ENCODE results near the gene RICTOR. TPM values are rescaled to one million over a fixed set of nuclear protein-coding genes. Genes with fewer than 3 reads are reported as not detected.

The RICTOR gene
- polyA plus RNA-seq, 2 of the 4 experiments (the other 2 are of a cell fraction): 6.5 to 28.5 TPM

GRCh38 chr5:38906503-38906902 is 167.7 kb downstream of the RICTOR start:
- FAIRE-seq (no peak), ATAC-seq (no peak)
- POLR2A ChIA-PET: no interaction called here

GRCh38 chr5:38905516-38905915 is 168.7 kb downstream of the RICTOR start:
- no peak overlapping the region for H3K27ac ChIP-seq
- ATAC-seq (no peak), FAIRE-seq (no peak), DNase-seq (ENCODE audit: low read depth in 1 of 2, low spot score in 1 of 2) (no peak)
- no peaks in the 10 kb centered on the region for H3K4me1 ChIP-seq
- POLR2A ChIA-PET: no interaction called here
- 97% methylated on average over 4 of the region's 4 CpGs for WGBS (ENCODE audit: missing lambda C conversion rate)
- TF ChIP-seq GATA3 (IDR thresholded peaks at IDR 0.05; ENCODE audit: borderline replicate concordance) (no peak), MYC (IDR thresholded peaks at IDR 0.05; ENCODE audit: borderline replicate concordance, low read length) (no peak), POLR2AphosphoS2 (conservative IDR thresholded peaks at IDR 0.05; ENCODE audit: low read length) (no peak), RAD21 (conservative IDR thresholded peaks at IDR 0.05 in 1 of 2, IDR thresholded peaks at IDR 0.05 in 1 of 2) (no peak), ZFP36 (IDR thresholded peaks at IDR 0.05; ENCODE audit: borderline replicate concordance, partially characterized antibody) (no peak), HOXB13 (CRISPR knock-in tag; IDR thresholded peaks at IDR 0.05; ENCODE audit: low read depth) (no peak), JUNB (IDR thresholded peaks at IDR 0.05) (no peak), RFX5 (IDR thresholded peaks at IDR 0.05) (no peak), ZC3H11A (IDR thresholded peaks at IDR 0.05) (no peak), CEBPB (IDR thresholded peaks at IDR 0.05) (no peak), CTCF (IDR thresholded peaks at IDR 0.05) (no peak)
- TF ChIP-seq, protein P1, sequence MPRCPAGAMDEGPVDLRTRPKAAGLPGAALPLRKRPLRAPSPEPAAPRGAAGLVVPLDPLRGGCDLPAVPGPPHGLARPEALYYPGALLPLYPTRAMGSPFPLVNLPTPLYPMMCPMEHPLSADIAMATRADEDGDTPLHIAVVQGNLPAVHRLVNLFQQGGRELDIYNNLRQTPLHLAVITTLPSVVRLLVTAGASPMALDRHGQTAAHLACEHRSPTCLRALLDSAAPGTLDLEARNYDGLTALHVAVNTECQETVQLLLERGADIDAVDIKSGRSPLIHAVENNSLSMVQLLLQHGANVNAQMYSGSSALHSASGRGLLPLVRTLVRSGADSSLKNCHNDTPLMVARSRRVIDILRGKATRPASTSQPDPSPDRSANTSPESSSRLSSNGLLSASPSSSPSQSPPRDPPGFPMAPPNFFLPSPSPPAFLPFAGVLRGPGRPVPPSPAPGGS (IDR thresholded peaks at IDR 0.05): no peak
- no peak overlapping the region for H3K4me2 ChIP-seq
- CTCF ChIA-PET: interaction anchor here (1.1 kb wide), 1 partner anchor 697 kb away, joined by 3 read pairs; no protein-coding TSS in a partner anchor
- no peak overlapping the region for H3K4me3 ChIP-seq
- H3K9me3 ChIP-seq: peaks cover 20% of the 10 kb centered on the region

More at GRCh38 chr5:38906503-38906902, 167.7 kb downstream of the RICTOR start:
- peak; percentile 90 for TF ChIP-seq MAFK (IDR thresholded peaks at IDR 0.05; ENCODE audit: partially characterized antibody)
- TF ChIP-seq E2F6 (IDR thresholded peaks at IDR 0.05; ENCODE audit: borderline replicate concordance, low read depth): no peak
- no peak for DNase-seq (ENCODE audit: low read depth in 1 of 2, low spot score in 1 of 2)
- Histone ChIP-seq H3K4me1 (no peaks in the 10 kb centered on the region), H3K9me3 (peaks cover 27% of the 10 kb centered on the region), H3K4me3 (no peak overlapping the region), H3K4me2 (no peak overlapping the region), H3K27ac (no peak overlapping the region)
- CTCF ChIA-PET: interaction anchor here (1.3 kb wide), 1 partner anchor 16 kb away, joined by 7 read pairs; no protein-coding TSS in a partner anchor

DNA sequence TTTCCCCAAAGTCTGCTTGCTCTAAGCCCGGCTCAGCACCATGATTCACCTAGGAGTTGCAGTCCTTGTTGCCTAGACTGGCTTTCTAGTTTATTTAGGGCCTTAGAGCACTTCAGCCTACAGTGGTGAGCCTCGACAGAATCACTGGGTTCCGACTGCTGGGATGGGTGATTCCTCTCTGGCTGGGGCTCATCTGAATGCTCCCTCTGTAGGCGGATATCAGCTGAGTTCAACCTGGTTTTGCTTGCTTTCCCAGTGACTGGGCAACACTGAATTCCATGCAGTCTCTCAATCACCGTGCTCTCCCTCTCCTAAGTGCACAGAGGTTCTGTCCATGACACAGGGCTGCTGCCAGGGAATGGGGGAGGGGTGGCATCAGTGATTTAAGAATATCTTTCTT is 174.3 kb downstream of the RICTOR start:
- H3K27ac ChIP-seq: no peak overlapping the region
- no peak overlapping the region for H3K4me2 ChIP-seq
- no peaks in the 10 kb centered on the region for H3K4me1 ChIP-seq
- H3K9me3 ChIP-seq: peaks cover 12% of the 10 kb centered on the region; the same call in 2 of the 3 replicates
- WGBS (ENCODE audit: missing lambda C conversion rate): 93% methylated on average over 5 of the region's 5 CpGs
- CTCF ChIA-PET: interaction anchor here (0.6 kb wide), 1 partner anchor 82 kb away, joined by 3 read pairs; no protein-coding TSS in a partner anchor
- no peak overlapping the region for H3K4me3 ChIP-seq
- POLR2A ChIA-PET: no interaction called here
- ATAC-seq: peak; percentile 22 to 40; a peak in 2 of 6 replicates
- no peak for FAIRE-seq
- no peak for TF ChIP-seq EHF (CRISPR knock-in tag; IDR thresholded peaks at IDR 0.05)
- TF ChIP-seq JUN (IDR thresholded peaks at IDR 0.05): no peak
- TF ChIP-seq RARB (CRISPR knock-in tag; IDR thresholded peaks at IDR 0.05): no peak
- no peak for TF ChIP-seq TFCP2L1 (CRISPR knock-in tag; IDR thresholded peaks at IDR 0.05)
- TF ChIP-seq MAFK (IDR thresholded peaks at IDR 0.05; ENCODE audit: partially characterized antibody): no peak
- DNase-seq (ENCODE audit: low read depth in 1 of 2, low spot score in 1 of 2): no peak

DNA sequence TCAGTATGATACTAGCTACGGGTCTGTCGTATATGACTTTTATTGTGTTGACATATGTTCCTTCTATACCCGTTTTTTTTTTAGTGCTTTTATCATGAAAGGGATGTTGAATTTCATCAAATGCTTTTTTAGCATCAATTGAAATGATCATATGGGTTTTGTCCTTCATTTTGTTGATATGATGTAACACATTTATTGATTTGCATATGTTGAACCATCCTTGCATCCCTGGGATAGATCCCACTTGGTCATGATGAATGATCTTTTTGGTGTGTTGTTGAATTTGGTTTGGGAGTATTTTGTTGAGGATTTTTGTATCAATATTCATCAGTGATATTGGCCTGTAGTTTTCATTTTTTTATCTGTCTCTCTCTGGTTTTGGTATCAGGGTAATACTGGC is 177.4 kb downstream of the RICTOR start:
- Histone ChIP-seq H3K9me3 (peaks cover 28% of the 10 kb centered on the region), H3K27ac (no peak overlapping the region), H3K4me3 (no peak overlapping the region), H3K4me1 (no peaks in the 10 kb centered on the region), H3K4me2 (no peak overlapping the region)
- ATAC-seq (no peak), DNase-seq (ENCODE audit: low read depth in 1 of 2, low spot score in 1 of 2) (no peak), FAIRE-seq (no peak)
- WGBS (ENCODE audit: missing lambda C conversion rate): 75% methylated on average over 3 of the region's 3 CpGs
- ChIA-PET CTCF (no interaction called here), POLR2A (no interaction called here)
- TF ChIP-seq POLR2A (IDR thresholded peaks at IDR 0.05; ENCODE audit: low read length) (no peak), CBX2 (IDR thresholded peaks at IDR 0.05; ENCODE audit: borderline replicate concordance, low read depth) (no peak), NR3C1 (IDR thresholded peaks at IDR 0.05) (no peak), HMGXB4 (CRISPR knock-in tag; IDR thresholded peaks at IDR 0.05; ENCODE audit: borderline replicate concordance) (no peak), TFCP2L1 (CRISPR knock-in tag; IDR thresholded peaks at IDR 0.05) (no peak), USF2 (IDR thresholded peaks at IDR 0.05) (no peak), CEBPB (IDR thresholded peaks at IDR 0.05) (no peak)
- TF ChIP-seq, protein P2, sequence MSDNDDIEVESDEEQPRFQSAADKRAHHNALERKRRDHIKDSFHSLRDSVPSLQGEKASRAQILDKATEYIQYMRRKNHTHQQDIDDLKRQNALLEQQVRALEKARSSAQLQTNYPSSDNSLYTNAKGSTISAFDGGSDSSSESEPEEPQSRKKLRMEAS (IDR thresholded peaks at IDR 0.05): no peak
